ENCODE measurements around the gene CTNNA2. TPM values are rescaled to one million over a fixed set of nuclear protein-coding genes. Genes with fewer than 3 reads are reported as not detected.

The CTNNA2 gene
- total RNA-seq, 3 donors from 2014 or later = 0.29 to 4.2 (median 1.1) TPM

DNA sequence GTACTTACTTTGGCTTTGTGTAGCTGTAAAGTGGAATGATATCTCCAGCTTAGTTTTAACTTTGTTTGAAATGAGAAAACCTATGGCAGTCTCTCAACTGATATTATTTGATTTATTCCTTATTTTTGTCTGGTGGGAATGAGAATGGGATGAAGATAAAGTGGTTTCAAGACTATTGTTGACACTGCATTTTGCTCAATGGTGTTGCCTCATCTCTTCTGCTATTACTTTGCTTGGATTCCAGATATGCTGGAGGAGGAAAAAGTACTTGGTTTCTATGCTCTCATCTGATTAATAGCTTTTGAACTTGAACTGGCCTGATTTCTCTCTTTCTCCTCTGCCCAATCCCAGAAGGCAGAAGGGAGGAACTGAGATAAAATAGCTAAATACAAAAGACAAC, 198.2 kb downstream of the CTNNA2 start:
- intact Hi-C loops (cut with DNase I, micrococcal nuclease) = no loop called here
- no peak for TF ChIP-seq CTCF (IDR thresholded peaks at IDR 0.05)
- Histone ChIP-seq H3K36me3 (ENCODE audit: low read depth) (no peaks in the 10 kb centered on the region), H3K4me1 (ENCODE audit: low read depth) (no peaks in the 10 kb centered on the region), H3K9me3 (no peaks in the 10 kb centered on the region), H3K4me3 (no peak overlapping the region)
- DNase-seq (no peak), ATAC-seq (no peak)

GRCh38 chr2:79713131-79713785, 200.4 kb downstream of the CTNNA2 start:
- DNase-seq (no peak), ATAC-seq (no peak)
- TF ChIP-seq CTCF (IDR thresholded peaks at IDR 0.05) = no peak
- intact Hi-C loops (cut with DNase I, micrococcal nuclease) = no loop called here
- Histone ChIP-seq H3K4me3 (no peak overlapping the region), H3K36me3 (ENCODE audit: low read depth) (no peaks in the 10 kb centered on the region), H3K9me3 (no peaks in the 10 kb centered on the region), H3K4me1 (ENCODE audit: low read depth) (no peaks in the 10 kb centered on the region)

GRCh38 chr2:79714283-79714682, 201.4 kb downstream of the CTNNA2 start:
- no peaks in the 10 kb centered on the region for H3K36me3 ChIP-seq (ENCODE audit: low read depth)
- no peak for TF ChIP-seq CTCF (IDR thresholded peaks at IDR 0.05)
- no peak overlapping the region for H3K4me3 ChIP-seq
- H3K4me1 ChIP-seq (ENCODE audit: low read depth) = no peaks in the 10 kb centered on the region
- ATAC-seq = no peak
- H3K9me3 ChIP-seq = no peaks in the 10 kb centered on the region
- no peak for DNase-seq
- intact Hi-C loops (cut with DNase I, micrococcal nuclease) = no loop called here

- ATAC-seq = no peak
- intact Hi-C loops (cut with DNase I, micrococcal nuclease) = no loop called here
- H3K4me1 ChIP-seq (ENCODE audit: low read depth) = no peaks in the 10 kb centered on the region
- TF ChIP-seq CTCF (IDR thresholded peaks at IDR 0.05) = no peak
- H3K4me3 ChIP-seq = no peak overlapping the region
- H3K36me3 ChIP-seq (ENCODE audit: low read depth) = no peaks in the 10 kb centered on the region
- no peak for DNase-seq
- no peaks in the 10 kb centered on the region for H3K9me3 ChIP-seq
Observed at GRCh38 chr2:79715338-79715737, 202.5 kb downstream of the CTNNA2 start.

DNA sequence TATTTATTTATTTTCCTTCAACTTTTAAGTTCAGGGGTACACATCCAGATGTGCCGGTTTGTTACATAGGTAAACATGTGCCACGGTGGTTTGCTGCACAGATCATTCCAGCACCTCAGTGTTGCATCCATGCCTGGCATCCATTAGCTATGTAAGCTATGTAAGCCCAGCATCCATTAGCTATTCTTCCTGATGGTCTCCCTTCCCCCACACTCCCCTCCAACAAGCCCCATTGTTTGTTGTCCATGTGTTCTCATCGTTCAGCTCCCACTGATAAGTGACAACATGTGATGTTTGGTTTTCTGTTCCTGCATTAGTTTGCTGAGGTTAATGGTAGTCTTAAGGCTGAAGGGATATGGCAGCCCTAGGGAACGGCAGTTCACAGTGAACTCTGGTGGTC, 203.4 kb downstream of the CTNNA2 start:
- H3K9me3 ChIP-seq = no peaks in the 10 kb centered on the region
- H3K4me1 ChIP-seq (ENCODE audit: low read depth) = no peaks in the 10 kb centered on the region
- no peak for DNase-seq
- no peak for TF ChIP-seq CTCF (IDR thresholded peaks at IDR 0.05)
- no peak for ATAC-seq
- intact Hi-C loops (cut with DNase I, micrococcal nuclease) = no loop called here
- no peaks in the 10 kb centered on the region for H3K36me3 ChIP-seq (ENCODE audit: low read depth)
- H3K4me3 ChIP-seq = no peak overlapping the region
